ENCODE results near the gene LRRC4C.

Gene LRRC4C

DNA sequence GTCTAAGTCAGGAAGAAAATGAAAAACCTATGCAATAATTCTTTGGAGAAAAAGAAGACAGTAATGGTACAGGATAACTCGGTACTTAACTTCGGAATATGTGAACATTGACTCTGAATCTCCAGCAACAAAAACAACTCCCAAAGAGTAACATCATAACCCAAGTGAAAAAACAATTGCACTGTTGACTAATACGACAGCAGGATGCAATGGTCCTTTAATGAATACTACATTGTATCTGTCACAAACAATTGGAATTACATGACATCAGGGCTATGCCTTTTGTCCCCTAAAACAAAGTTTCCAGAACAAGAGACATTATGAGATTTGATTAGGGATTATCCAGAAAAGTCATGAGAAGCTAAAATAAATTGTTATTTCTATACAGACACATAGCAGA, 1065.9 kb downstream of the LRRC4C start:
- in situ Hi-C loops (cut with MboI; ENCODE audit: low sequenced_read_pairs): no loop called here

- in situ Hi-C loops (cut with MboI; ENCODE audit: low sequenced_read_pairs): no loop called here
Observed at GRCh38 chr11:40391679-40392078, 1067.8 kb downstream of the LRRC4C start.

DNA sequence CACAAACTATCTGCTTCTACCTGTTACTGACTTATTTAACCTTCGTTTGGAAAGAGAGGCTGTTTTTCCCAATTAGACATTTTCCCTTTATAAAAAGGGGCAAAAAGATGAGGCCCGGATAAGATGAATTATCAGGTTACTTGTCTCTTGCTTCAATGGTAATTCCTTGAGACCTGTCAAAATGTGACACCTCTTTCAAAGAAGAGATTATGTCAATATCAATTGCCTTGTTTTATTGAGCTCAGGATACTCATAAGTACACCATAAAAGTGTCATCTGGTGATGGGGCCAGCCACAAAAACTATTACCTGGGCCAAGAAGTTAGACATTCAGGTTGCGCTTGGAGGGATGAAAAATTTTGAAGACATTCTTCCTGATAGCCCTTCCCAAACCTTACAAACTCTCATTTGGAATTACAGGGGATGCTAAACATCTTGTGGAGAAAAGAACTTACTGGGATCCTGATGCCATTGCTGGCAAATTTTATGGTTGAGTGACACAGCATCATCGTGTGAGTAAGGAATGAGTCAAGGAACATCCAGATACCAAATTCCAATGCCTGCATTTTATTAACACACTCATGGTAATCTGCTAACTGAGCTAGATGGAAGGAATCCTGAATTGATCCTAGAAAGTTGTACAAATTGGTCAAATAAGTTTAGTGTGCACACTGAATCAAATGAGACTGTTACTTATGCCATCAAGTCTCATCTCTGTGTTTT, 1071.2 kb downstream of the LRRC4C start:
- in situ Hi-C loops (cut with MboI; ENCODE audit: low sequenced_read_pairs): no loop called here

DNA sequence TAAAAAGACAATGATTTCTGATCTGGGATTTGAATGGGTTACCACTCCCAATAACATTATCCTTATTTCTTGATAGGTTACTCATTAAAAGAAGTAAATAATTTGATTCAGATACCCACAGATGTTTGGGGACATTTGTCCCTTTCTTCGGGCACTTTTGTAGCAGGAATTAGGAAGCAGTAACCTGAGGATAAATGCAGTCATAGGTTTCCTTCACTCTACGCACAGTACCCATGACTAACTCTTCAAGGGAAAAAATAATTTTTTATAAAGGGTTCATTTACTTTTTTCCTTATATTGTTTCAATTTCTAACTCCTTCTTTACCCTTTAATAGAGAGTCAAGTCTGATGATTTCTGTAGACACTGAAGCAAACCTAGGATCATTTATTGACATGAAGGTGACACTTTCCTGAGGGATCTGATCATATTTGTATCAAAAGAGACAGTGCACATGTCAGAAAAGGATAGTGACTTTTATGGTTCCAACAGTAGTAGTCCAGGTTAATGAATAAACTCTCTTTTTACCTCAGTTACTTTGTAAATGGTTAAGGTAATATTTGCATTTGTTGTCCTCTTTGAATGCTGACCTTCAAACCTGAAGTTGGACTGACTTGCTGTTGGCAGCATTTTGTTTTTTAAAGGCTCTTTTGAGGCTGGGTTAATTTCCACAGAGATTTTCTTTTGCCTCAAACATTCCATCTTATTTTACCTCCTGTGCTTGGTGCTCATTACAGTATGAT, 1072.0 kb downstream of the LRRC4C start:
- in situ Hi-C loops (cut with MboI; ENCODE audit: low sequenced_read_pairs): no loop called here

GRCh38 chr11:40384991-40385390, 1074.5 kb downstream of the LRRC4C start:
- in situ Hi-C loops (cut with MboI; ENCODE audit: low sequenced_read_pairs): no loop called here

GRCh38 chr11:40381481-40381880, 1078.0 kb downstream of the LRRC4C start:
- in situ Hi-C loops (cut with MboI; ENCODE audit: low sequenced_read_pairs): no loop called here

GRCh38 chr11:40380835-40381234, 1078.6 kb downstream of the LRRC4C start:
- in situ Hi-C loops (cut with MboI; ENCODE audit: low sequenced_read_pairs): no loop called here

DNA sequence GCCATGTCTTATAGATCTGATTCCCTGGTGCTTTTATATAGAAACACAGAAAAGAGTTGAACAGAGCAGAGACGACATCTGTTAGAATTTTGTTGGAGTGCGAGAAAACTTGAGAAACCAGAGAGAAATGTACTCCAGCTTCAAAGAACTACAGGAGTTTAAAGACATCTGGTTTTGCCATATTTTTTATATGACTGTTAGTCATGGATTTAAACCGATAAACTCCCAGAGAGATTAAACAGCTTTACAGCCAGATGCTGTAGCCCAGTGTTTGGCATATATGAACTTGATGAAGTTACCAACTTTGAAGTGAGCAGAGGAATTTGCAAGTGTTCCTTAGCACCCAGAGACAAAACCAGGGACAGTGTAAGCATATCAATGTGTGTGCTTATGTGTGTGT, 1083.1 kb downstream of the LRRC4C start:
- in situ Hi-C loops (cut with MboI; ENCODE audit: low sequenced_read_pairs): no loop called here

DNA sequence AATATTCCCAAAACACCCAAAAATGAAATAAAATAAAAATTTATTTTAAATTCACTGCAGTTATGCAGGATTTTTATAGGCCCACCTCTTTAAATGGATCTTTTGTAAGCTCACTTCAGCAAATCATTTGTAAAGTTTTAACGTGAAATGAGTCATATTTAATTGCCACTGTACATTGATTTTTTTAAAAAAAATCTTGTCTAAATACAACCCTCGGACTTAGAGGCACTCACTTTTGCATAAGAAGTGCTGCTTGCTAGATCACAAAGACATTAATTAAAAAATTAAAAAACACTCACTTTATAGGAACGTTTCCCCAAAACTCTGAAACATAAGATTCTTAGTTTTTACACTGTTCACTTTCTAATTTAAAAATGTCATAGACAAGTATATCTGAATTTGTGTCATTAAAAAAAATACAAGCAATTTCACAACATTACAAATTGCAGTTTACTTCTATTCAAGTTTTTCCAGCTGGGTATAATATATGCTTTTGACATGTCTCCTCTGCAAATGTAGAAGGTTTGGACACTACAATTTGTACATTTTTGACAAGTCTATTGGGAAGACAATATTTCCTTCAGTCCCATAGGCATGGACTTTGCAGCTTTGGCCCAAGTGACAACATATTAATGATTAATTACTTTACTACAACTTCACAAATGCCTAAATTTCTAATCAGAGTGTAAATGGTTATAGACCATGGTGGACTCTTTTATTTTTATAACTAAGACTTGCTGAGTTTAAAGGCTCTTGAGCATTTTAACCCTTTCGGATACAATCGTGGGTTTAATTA, 1088.4 kb downstream of the LRRC4C start:
- in situ Hi-C loops (cut with MboI; ENCODE audit: low sequenced_read_pairs): no loop called here

DNA sequence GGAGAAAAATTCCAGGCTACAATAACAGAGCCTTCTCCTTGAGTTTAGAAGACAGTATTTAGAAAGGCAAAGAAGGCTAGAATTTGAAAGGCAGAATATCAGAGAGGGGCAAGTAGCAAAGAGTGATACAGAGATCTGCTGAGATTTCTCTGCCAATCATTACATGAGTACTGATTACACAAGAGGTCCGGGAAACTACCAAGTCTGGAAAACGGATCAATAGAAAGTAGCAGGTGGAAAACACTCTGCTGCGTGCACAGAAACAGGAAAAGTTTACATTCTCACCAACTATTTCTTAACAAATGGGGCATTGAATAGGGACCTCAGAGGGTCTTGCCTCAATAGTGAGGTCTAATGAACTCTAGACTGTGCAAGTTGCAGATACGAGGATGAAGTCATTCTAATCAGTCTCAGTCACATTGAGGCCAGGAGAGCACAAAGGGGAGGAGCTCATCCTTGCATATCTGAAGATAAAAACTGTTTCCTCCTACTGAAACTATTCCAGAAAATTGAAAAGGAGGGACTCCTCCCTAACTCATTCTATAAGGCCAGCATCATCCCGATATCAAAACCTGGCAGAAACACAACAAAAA, 1099.2 kb downstream of the LRRC4C start:
- in situ Hi-C loops (cut with MboI; ENCODE audit: low sequenced_read_pairs): no loop called here

DNA sequence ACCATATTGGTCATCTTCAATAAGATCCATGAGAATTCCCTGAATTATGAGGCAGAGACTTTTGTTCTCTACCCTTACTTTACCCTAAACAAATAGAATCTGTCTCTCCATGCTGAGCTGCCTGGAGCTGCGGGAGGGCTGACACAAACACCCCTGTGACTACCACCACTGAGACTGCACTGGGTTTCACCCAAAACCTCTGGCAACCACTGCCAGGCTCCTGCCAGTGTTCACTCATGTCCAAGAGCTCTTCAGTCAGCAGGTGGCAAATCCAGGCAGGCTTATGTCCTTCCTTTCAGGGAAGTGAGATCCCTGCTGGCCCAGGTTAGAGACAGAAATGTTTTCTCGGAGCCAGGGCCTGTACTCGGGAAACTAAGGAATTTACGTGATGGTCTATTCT, 1105.3 kb downstream of the LRRC4C start:
- in situ Hi-C loops (cut with MboI; ENCODE audit: low sequenced_read_pairs): no loop called here

DNA sequence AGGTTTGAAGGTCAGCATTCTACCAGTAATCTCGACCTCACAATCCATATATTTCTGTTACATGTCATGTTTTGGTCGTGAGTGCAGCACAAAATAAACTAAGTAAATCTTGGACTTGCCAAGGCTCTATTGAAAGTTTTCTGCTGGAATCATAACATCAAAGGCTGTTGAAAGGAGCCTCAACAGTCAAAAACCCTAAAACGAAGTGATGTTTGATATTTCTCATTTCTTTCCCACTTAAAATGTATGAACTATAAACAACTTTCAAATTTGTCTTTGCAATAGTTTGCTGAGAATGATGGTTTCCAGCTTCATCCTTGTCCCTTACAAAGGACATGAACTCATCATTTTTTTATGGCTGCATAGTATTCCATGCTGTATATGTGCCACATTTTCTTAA, 1118.5 kb downstream of the LRRC4C start:
- in situ Hi-C loops (cut with MboI; ENCODE audit: low sequenced_read_pairs): no loop called here

GRCh38 chr11:40338739-40339138, 1120.7 kb downstream of the LRRC4C start:
- in situ Hi-C loops (cut with MboI; ENCODE audit: low sequenced_read_pairs): no loop called here

GRCh38 chr11:40338062-40338461, 1121.4 kb downstream of the LRRC4C start:
- in situ Hi-C loops (cut with MboI; ENCODE audit: low sequenced_read_pairs): no loop called here

DNA sequence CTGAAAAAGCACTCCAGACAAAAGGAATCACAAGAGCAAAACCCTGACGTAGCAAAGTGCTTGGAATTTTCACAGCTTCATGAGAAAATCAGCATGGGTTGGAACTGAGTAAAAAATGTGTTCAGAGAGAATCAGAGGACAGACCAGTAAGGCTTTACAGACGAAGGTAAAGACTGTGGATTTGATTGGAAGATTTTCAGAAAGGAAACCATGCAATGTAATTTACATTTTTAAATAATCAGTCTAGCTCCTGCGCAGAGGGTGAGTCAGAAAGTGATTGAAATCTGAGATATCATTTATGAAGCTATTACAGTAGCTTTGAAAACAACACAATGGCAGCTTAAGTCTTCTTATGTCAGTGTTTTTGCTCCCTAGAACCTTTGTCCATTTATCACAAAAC, 1122.3 kb downstream of the LRRC4C start:
- in situ Hi-C loops (cut with MboI; ENCODE audit: low sequenced_read_pairs): no loop called here

DNA sequence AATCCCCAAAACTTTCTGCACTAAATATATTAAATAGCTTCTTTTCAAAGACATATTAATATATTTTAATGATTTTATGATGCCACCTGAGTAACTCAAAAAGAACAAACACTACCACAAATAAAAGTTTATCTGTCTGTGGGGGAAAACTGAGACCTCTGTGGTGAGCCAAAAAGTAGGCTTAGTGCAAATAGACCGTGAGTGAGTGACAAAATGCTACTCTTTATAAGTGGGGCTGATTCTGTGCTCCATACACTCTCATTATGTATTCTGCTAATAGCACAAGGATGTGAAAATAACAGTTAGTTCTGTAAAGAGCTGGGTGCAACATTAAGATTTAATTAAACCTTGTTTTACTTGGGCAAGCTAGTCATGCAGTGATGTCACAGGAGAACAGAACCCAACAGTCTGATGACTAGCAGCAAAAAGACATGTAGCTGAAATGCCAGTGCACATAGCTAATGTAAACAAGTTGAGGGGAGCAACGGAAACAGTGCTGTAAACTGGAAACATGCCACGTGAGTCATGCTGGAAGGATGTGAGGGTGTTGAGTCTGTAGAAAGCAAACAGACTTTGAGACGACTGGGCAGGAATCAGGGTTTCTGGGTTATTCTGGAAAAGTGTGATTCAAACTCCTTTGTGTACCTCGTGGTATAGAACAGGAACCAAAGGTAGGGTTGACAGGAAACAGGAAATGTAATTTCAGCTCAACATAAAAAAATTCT, 1130.4 kb downstream of the LRRC4C start:
- in situ Hi-C loops (cut with MboI; ENCODE audit: low sequenced_read_pairs): no loop called here

DNA sequence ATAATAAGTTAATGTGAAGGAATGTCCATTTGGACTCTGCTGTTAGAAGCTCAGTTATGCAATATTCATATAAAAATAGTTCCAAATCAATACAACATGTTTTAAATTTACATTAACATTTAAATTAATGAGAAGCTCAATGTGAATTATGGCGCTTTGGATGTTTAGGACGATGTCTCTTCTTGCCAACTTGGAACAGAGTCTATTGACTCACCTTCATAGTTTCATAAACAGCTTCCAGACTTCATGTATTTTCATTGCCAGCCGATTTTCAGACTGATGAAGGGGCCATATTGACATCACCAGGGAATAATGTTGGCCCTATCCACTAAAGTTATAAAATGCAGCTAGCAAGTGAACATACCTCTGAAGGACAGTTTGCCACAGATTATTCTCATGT, 1136.2 kb downstream of the LRRC4C start:
- in situ Hi-C loops (cut with MboI; ENCODE audit: low sequenced_read_pairs): no loop called here

DNA sequence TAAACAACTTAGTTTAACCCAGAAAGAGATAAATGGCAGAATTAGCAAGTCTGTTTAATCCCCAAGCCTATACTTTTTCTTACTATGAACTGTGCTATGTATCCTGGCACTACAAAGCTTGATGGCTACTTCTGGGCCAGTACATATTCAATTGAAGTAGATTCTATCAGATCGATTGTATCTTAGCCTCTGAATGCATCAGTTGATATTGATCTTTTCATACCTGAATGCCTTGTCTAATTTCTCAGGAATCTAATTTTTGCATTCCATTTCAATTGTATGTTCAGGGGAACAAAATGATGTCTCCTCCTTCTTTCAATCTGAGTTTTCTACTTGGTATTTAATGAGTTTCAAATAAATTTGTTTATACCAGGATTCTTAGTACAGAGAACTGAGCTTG, 1137.9 kb downstream of the LRRC4C start:
- in situ Hi-C loops (cut with MboI; ENCODE audit: low sequenced_read_pairs): no loop called here

- in situ Hi-C loops (cut with MboI; ENCODE audit: low sequenced_read_pairs): no loop called here
Observed at GRCh38 chr11:40316171-40316570, 1143.3 kb downstream of the LRRC4C start.

- in situ Hi-C loops (cut with MboI; ENCODE audit: low sequenced_read_pairs): no loop called here
Observed at GRCh38 chr11:40315122-40315521, 1144.3 kb downstream of the LRRC4C start.

GRCh38 chr11:40314327-40314726, 1145.1 kb downstream of the LRRC4C start:
- in situ Hi-C loops (cut with MboI; ENCODE audit: low sequenced_read_pairs): no loop called here

All from HL-60/S4 (cell line).